ENCODE measurements around the gene STH.

The STH gene

DNA sequence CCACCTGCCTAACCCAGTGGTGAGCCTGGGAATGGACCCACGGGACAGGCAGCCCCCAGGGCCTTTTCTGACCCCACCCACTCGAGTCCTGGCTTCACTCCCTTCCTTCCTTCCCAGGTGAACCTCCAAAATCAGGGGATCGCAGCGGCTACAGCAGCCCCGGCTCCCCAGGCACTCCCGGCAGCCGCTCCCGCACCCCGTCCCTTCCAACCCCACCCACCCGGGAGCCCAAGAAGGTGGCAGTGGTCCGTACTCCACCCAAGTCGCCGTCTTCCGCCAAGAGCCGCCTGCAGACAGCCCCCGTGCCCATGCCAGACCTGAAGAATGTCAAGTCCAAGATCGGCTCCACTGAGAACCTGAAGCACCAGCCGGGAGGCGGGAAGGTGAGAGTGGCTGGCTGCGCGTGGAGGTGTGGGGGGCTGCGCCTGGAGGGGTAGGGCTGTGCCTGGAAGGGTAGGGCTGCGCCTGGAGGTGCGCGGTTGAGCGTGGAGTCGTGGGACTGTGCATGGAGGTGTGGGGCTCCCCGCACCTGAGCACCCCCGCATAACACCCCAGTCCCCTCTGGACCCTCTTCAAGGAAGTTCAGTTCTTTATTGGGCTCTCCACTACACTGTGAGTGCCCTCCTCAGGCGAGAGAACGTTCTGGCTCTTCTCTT lies 2.6 kb upstream of the STH start:
- no peaks in the 10 kb centered on the region for H3K79me2 ChIP-seq (ENCODE audit: control insufficient read depth, insufficient read depth, low read length, poor library complexity)
- no peak overlapping the region for H4K91ac ChIP-seq (ENCODE audit: low read depth, low read length)
- H3K4me1 ChIP-seq (ENCODE audit: control insufficient read depth in 1 of 2, insufficient read depth in 2 of 2, low read length in 2 of 2): no peaks in the 10 kb centered on the region
- H4K12ac ChIP-seq (ENCODE audit: low read depth, low read length): no peak overlapping the region
- no peak for DNase-seq
- no peak overlapping the region for H3K23ac ChIP-seq (ENCODE audit: low read length)
- H2BK5ac ChIP-seq (ENCODE audit: low read depth, low read length, poor library complexity): no peak overlapping the region
- H3K79me1 ChIP-seq (ENCODE audit: low read length): no peaks in the 10 kb centered on the region
- H4K8ac ChIP-seq (ENCODE audit: low read depth, low read length): no peak overlapping the region
- no peak overlapping the region for H3K27ac ChIP-seq (ENCODE audit: low read depth, low read length)
- H3K4me2 ChIP-seq (ENCODE audit: low read length): no peak overlapping the region
- H3K4ac ChIP-seq (ENCODE audit: low read depth, low read length): no peak overlapping the region
- no peak overlapping the region for H3K18ac ChIP-seq (ENCODE audit: low read length)
- H2BK12ac ChIP-seq (ENCODE audit: low read length): no peak overlapping the region
- H3K4me3 ChIP-seq (ENCODE audit: low read depth, low read length): no peak overlapping the region
- no peaks in the 10 kb centered on the region for H3K9me3 ChIP-seq (ENCODE audit: insufficient read depth, low read depth, low read length)
- H2BK120ac ChIP-seq (ENCODE audit: insufficient read depth, low read length, poor library complexity): no peak overlapping the region
- no peak overlapping the region for H2AFZ ChIP-seq (ENCODE audit: insufficient read depth, low read length, poor library complexity)
- H3K14ac ChIP-seq (ENCODE audit: low read length): no peak overlapping the region
- no peak overlapping the region for H3K9ac ChIP-seq (ENCODE audit: low read length)
- H3K27me3 ChIP-seq (ENCODE audit: insufficient read depth, low read length): no peaks in the 10 kb centered on the region
- H3K36me3 ChIP-seq (ENCODE audit: control insufficient read depth in 1 of 2, insufficient read depth in 2 of 2, low read length in 2 of 2): no peaks in the 10 kb centered on the region
- WGBS (ENCODE audit: extremely low coverage, insufficient coverage, insufficient read length): no CpG with 5 or more reads among the region's 31 CpGs
- H2AK5ac ChIP-seq (ENCODE audit: low read length): no peak overlapping the region

- Histone ChIP-seq H2BK120ac (ENCODE audit: insufficient read depth, low read length, poor library complexity) (no peak overlapping the region), H4K12ac (ENCODE audit: low read depth, low read length) (no peak overlapping the region), H3K79me1 (ENCODE audit: low read length) (no peaks in the 10 kb centered on the region), H3K9ac (ENCODE audit: low read length) (no peak overlapping the region), H3K27me3 (ENCODE audit: insufficient read depth, low read length) (no peaks in the 10 kb centered on the region), H2AFZ (ENCODE audit: insufficient read depth, low read length, poor library complexity) (no peak overlapping the region), H3K4me1 (ENCODE audit: control insufficient read depth in 1 of 2, insufficient read depth in 2 of 2, low read length in 2 of 2) (no peaks in the 10 kb centered on the region), H3K23ac (ENCODE audit: low read length) (no peak overlapping the region), H3K4me2 (ENCODE audit: low read length) (no peak overlapping the region), H2BK12ac (ENCODE audit: low read length) (no peak overlapping the region), H3K18ac (ENCODE audit: low read length) (no peak overlapping the region), H3K9me3 (ENCODE audit: insufficient read depth, low read depth, low read length) (no peaks in the 10 kb centered on the region), H4K91ac (ENCODE audit: low read depth, low read length) (no peak overlapping the region), H3K14ac (ENCODE audit: low read length) (no peak overlapping the region), H3K4me3 (ENCODE audit: low read depth, low read length) (no peak overlapping the region), H2BK5ac (ENCODE audit: low read depth, low read length, poor library complexity) (no peak overlapping the region), H4K8ac (ENCODE audit: low read depth, low read length) (no peak overlapping the region), H3K79me2 (ENCODE audit: control insufficient read depth, insufficient read depth, low read length, poor library complexity) (no peaks in the 10 kb centered on the region), H3K4ac (ENCODE audit: low read depth, low read length) (no peak overlapping the region), H3K36me3 (ENCODE audit: control insufficient read depth in 1 of 2, insufficient read depth in 2 of 2, low read length in 2 of 2) (no peaks in the 10 kb centered on the region), H2AK5ac (ENCODE audit: low read length) (no peak overlapping the region), H3K27ac (ENCODE audit: low read depth, low read length) (no peak overlapping the region)
- no CpG with 5 or more reads among the region's 13 CpGs for WGBS (ENCODE audit: extremely low coverage, insufficient coverage, insufficient read length)
- no peak for DNase-seq
These were observed 1.9 kb upstream of the STH start for GRCh38 chr17:45997166-45997565.

GRCh38 chr17:45997624-45998023 lies 1.4 kb upstream of the STH start:
- Histone ChIP-seq H3K23ac (ENCODE audit: low read length) (no peak overlapping the region), H2AK5ac (ENCODE audit: low read length) (no peak overlapping the region), H3K9me3 (ENCODE audit: insufficient read depth, low read depth, low read length) (no peaks in the 10 kb centered on the region), H3K79me2 (ENCODE audit: control insufficient read depth, insufficient read depth, low read length, poor library complexity) (no peaks in the 10 kb centered on the region), H2AFZ (ENCODE audit: insufficient read depth, low read length, poor library complexity) (no peak overlapping the region), H3K4me1 (ENCODE audit: control insufficient read depth in 1 of 2, insufficient read depth in 2 of 2, low read length in 2 of 2) (no peaks in the 10 kb centered on the region), H3K18ac (ENCODE audit: low read length) (no peak overlapping the region), H3K36me3 (ENCODE audit: control insufficient read depth in 1 of 2, insufficient read depth in 2 of 2, low read length in 2 of 2) (no peaks in the 10 kb centered on the region), H4K12ac (ENCODE audit: low read depth, low read length) (no peak overlapping the region), H3K4me3 (ENCODE audit: low read depth, low read length) (no peak overlapping the region), H3K14ac (ENCODE audit: low read length) (no peak overlapping the region), H3K27me3 (ENCODE audit: insufficient read depth, low read length) (no peaks in the 10 kb centered on the region), H3K4ac (ENCODE audit: low read depth, low read length) (no peak overlapping the region), H3K9ac (ENCODE audit: low read length) (no peak overlapping the region), H2BK120ac (ENCODE audit: insufficient read depth, low read length, poor library complexity) (no peak overlapping the region), H3K4me2 (ENCODE audit: low read length) (no peak overlapping the region), H3K27ac (ENCODE audit: low read depth, low read length) (no peak overlapping the region), H2BK5ac (ENCODE audit: low read depth, low read length, poor library complexity) (no peak overlapping the region), H3K79me1 (ENCODE audit: low read length) (no peaks in the 10 kb centered on the region), H4K91ac (ENCODE audit: low read depth, low read length) (no peak overlapping the region), H2BK12ac (ENCODE audit: low read length) (no peak overlapping the region), H4K8ac (ENCODE audit: low read depth, low read length) (no peak overlapping the region)
- no CpG with 5 or more reads among the region's 9 CpGs for WGBS (ENCODE audit: extremely low coverage, insufficient coverage, insufficient read length)
- DNase-seq: no peak

DNA sequence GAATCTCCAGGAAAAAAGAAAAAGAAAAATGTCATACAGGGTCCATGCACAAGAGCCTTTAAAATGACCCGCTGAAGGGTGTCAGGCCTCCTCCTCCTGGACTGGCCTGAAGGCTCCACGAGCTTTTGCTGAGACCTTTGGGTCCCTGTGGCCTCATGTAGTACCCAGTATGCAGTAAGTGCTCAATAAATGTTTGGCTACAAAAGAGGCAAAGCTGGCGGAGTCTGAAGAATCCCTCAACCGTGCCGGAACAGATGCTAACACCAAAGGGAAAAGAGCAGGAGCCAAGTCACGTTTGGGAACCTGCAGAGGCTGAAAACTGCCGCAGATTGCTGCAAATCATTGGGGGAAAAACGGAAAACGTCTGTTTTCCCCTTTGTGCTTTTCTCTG lies 845 bp downstream of the STH start:
- Histone ChIP-seq H3K18ac (ENCODE audit: low read length) (no peak overlapping the region), H2BK120ac (ENCODE audit: insufficient read depth, low read length, poor library complexity) (no peak overlapping the region), H3K9ac (ENCODE audit: low read length) (no peak overlapping the region), H2BK5ac (ENCODE audit: low read depth, low read length, poor library complexity) (no peak overlapping the region), H3K36me3 (ENCODE audit: control insufficient read depth in 1 of 2, insufficient read depth in 2 of 2, low read length in 2 of 2) (no peaks in the 10 kb centered on the region), H4K91ac (ENCODE audit: low read depth, low read length) (no peak overlapping the region), H3K9me3 (ENCODE audit: insufficient read depth, low read depth, low read length) (peaks cover 2% of the 10 kb centered on the region), H3K4me2 (ENCODE audit: low read length) (no peak overlapping the region), H2BK12ac (ENCODE audit: low read length) (no peak overlapping the region), H3K4ac (ENCODE audit: low read depth, low read length) (no peak overlapping the region), H3K79me2 (ENCODE audit: control insufficient read depth, insufficient read depth, low read length, poor library complexity) (no peaks in the 10 kb centered on the region), H2AK5ac (ENCODE audit: low read length) (no peak overlapping the region), H3K27ac (ENCODE audit: low read depth, low read length) (no peak overlapping the region), H3K79me1 (ENCODE audit: low read length) (no peaks in the 10 kb centered on the region), H4K12ac (ENCODE audit: low read depth, low read length) (no peak overlapping the region), H3K14ac (ENCODE audit: low read length) (no peak overlapping the region), H3K4me3 (ENCODE audit: low read depth, low read length) (no peak overlapping the region), H2AFZ (ENCODE audit: insufficient read depth, low read length, poor library complexity) (no peak overlapping the region), H3K4me1 (ENCODE audit: control insufficient read depth in 1 of 2, insufficient read depth in 2 of 2, low read length in 2 of 2) (no peaks in the 10 kb centered on the region), H3K27me3 (ENCODE audit: insufficient read depth, low read length) (no peaks in the 10 kb centered on the region), H3K23ac (ENCODE audit: low read length) (no peak overlapping the region), H4K8ac (ENCODE audit: low read depth, low read length) (no peak overlapping the region)
- no CpG with 5 or more reads among the region's 9 CpGs for WGBS (ENCODE audit: extremely low coverage, insufficient coverage, insufficient read length)
- DNase-seq: no peak
